Tongue (tissue), 2 donors: ENCODE data around the gene SCUBE1. TPM values are rescaled to one million over a fixed set of nuclear protein-coding genes. Genes with fewer than 3 reads are reported as not detected.

Experiments used
- DNase-seq: peaks from one replicate; pipeline ENCODE4 v3.0.0-alpha.2; 2015
- total RNA-seq: library from RNA; depleted of rRNA; stranded (reverse); fragments of >200 nt; gene quantifications from one replicate; pipeline ENCODE4 v1.2.3, GENCODE V29; 2014

The SCUBE1 gene
- total RNA-seq, 1 donor from 2014 or later, result 0.41 TPM

- DNase-seq, result peak; percentile 49
Observed at GRCh38 chr22:43257549-43257948, 85.6 kb downstream of the SCUBE1 start.

- DNase-seq, result no peak
Observed at GRCh38 chr22:43256976-43257545, 86.1 kb downstream of the SCUBE1 start.

GRCh38 chr22:43256569-43256968 is 86.6 kb downstream of the SCUBE1 start:
- DNase-seq, result no peak

DNA sequence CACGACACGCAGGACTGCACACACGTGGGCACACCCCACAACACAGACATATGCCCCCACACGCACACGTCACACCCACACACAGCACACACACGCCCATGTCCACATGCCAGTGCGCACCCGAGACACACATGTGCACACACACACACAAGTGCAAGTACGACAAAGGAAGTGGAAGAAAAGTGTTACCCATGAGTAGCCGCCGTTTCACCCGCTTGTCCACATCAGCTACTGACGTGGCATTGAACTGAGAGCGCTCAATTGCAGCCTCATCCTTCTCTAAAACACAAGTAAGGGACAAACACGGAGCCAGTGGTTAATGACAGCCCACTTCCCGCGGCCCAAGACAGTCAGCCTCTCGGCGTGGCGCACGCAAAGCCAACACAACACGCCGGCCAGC is 87.9 kb downstream of the SCUBE1 start:
- DNase-seq, result no peak

DNA sequence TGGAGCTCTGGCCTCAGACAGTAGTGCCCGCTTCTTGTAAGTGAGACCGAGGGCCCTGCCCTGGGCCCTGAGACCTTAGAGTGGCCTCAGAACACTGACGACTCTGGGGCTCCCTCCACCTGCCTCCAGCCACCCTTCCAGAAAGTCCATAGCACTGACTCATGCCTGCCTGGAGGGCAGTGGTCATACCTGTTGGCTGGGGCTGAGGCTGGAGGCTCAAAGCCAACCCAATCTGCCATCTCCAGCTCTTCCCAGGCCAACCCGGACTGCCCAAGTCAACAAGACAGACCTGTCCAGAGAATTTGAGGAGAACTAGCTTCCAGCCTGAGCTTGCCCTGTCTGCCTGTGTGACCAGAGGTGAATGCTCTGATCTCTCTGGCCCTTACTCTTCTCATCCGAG is 89.3 kb downstream of the SCUBE1 start:
- no peak for DNase-seq

DNA sequence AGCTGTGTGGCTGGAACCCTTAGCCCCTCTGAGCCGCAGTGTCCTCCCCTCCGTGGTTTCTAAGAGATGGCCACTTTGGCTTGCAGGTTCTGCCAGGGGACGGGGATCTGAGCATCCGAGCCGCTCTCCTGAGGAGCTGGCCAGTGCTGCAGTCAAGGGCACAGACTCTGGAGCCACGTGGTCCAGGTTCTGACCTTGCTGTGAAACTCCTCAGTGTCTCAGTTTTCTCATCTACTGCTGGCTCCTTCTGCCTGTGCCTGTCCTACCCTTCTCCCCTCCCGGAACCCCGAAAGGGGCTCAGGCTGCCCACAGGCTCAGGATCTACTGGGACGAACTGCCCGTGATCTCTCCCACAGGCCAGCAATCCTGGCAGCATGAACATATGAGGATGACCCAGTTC is 90.9 kb downstream of the SCUBE1 start:
- no peak for DNase-seq

DNA sequence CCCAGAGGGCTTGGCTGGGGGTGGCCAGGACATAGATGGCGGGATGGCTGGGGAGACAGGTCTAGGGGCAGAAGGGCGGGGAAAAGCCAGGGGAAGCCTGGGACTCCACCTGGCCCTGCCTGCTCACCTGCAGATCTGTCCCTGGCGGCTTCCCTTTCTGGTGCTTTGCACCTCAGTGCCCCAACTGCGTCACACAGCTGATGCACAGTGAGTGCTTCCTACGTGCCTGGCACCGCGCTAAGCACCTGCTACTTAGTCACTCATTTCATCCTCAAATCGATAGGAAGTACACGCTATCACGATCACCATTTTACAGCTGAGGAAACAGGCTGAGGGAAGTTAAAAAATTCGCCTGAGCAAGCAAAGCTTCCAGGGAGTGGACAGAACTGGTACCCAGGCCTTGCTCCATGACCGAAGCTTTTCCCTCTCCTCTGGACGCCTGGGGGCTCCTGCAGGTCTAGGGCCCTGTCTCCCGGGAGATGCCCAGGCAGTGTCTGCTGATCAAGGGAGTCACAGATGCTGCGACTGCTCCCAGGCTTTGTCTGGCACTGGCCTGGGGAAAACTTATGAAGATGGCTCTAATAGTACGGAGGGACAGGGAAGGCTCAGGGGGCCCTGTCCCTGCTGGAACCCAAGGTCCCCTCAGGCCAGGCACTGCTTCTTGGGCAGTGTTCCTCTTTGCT is 93.2 kb downstream of the SCUBE1 start:
- no peak for DNase-seq

DNA sequence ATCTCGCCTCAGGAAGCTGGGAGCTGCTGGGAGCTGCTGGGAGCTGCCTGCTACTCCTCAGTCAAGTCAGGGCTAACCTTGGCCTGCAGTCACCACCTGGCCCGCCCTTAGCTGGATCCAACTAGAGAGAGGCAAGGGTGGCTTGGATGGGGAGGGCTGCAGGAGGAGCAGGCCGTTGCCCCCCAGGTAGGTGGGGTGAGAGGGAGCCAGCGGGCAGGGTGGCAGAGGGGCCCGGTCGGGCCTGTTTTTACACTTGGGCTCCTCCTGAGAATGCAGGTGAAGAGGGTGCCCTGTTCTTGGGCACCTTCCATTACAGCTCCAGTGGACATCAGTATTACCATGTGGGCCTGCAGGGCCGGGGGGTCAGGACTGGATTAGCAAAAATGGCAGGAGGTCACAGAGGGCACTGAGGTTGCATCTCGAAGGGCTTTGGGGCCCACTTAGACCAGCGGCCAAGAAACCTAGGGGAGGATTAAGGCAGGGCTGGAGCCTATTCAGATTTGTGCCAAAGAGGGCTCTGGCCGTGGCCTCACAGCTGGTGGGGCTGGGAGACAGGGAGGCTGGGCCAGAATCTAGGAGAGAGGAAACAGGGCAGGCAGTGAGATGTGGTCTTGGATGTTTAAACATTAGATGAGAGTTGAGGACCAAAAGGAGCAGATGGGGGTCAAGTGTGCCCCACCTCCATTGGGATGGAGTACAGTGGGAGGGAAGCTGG is 95.5 kb downstream of the SCUBE1 start:
- no peak for DNase-seq

- DNase-seq, result no peak
Observed at GRCh38 chr22:43246188-43246587, 97.0 kb downstream of the SCUBE1 start.

DNA sequence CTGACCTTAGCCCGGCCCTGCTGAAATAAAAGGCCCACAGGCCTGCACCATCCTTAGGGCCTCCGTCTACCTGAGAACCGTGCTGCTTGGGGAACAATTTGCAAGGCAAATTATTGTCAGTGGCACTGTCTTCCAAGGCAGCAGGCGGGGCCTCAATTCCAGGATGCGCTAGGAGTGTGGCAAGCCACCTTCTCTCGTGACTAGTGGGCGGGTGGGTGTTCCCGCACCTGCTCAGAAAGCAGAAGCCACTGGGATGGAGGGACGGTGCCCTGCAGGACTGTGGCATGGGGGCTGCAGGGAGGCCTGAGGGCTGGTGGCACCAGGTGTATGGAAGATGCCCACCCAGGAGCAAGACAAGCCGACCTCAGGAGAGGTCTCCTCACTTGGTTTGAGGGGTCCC is 97.5 kb downstream of the SCUBE1 start:
- no peak for DNase-seq

DNA sequence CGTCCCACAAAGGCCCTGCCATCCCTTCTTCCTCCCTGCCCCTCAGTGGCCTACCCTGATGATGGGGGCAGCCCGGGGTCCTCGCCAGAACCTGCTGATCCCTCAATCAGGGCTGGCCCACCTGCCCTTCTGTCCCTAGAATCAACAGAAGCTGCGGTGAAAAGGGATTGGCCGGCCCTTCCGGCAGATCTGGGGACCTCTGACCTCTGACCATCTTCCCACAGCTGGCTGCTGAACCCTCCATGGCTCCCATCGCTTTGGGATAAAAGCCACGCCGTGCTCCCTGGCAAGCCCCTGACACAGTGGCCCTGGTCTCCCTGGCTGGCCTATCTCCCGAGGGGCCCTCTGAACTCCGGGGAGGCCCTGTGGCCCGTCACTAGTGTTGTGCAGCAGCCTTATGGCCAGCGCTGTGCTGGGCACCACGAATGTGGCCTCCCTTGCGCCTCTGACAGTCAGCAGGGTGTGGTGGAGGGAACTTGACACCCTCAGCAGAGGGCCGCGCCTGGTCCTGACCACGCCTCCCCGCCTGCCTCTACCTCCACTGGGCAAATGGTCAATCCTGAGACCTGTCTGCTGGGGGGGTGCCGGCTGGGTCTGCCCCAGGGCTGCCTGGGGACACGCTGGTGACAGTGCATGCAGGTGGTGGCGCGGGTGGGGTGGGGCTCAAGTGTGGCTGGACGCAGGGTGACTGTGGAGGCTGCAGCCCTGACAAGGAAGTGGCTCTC is 98.2 kb downstream of the SCUBE1 start:
- no peak for DNase-seq

DNA sequence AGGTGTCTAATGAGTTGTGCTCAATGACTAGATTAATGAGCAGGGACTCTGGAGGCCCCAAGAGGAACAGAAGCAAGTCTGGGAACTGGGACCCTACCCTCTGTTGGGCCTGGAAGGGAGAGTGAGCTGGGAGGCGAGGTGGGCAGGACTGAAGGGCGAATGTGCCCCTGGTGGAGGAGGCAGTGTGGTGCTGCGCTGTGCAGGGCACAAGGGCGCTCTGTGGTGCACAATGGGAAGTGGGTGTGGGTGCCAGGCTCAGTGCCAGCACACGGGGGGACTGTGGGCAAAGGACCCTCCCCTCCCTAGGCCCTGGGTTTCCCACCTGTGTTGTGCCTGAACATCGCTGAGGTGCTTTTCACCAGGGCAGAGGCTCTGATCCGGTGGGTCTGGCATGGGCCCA is 98.8 kb downstream of the SCUBE1 start:
- DNase-seq, result no peak

- DNase-seq, result peak; percentile 72
Observed at GRCh38 chr22:43243324-43243723, 99.8 kb downstream of the SCUBE1 start.

GRCh38 chr22:43242627-43243026 is 100.5 kb downstream of the SCUBE1 start:
- no peak for DNase-seq

DNA sequence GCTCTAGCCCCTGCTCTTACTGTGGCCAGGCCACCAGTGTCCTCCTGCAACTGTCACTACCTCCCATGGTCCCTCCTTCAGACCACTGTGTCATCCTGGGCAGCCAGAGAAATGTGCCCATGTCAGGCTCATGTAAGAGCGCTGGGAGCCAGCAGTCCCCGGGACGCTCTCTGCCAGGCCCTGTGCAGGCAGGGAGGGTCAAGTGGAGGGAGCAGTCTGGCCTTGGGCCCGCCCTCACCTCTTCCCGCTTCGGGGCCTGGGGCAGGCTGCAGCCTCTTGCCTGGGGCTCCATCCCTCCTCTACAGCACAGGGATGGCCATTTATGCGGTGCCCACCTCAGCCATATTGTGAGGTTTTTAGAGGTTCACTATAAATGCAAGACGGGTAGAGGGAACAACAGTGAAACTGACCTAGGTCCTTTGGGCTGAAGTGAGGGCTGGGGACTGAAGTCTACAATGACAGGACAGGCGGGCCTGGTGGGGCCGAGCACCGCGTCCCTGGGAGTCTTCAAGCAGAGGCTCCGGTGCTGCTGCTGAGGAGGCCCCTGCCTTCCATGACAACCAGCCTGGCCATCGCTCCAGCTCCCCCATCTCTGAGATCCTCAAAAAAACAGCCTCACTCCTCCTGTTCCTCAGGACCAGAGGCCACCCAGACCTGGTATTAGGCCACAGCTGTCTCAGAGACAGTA is 101.3 kb downstream of the SCUBE1 start:
- no peak for DNase-seq

DNA sequence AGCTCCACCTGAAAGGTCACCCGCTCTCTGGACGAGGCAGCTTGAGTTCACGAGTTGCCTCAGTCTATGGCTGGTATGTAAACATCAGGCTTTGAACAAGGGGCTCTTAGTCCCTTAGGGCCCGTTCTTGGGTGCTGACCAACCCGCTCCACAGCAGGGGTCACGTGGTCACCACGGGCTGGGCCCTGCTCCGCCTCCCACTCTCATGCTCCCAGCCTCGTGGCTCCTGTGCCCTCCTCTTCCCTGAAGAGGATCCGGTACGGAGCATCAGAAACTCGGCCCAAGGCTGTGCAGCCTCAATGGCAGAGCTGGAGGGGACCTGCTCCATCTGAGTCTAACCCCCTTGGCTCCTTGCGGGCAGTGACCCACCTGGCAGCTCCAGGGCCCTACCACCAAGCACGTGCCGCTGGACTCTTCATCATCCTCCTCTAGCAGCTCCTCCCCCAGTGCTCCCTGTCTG is 102.0 kb downstream of the SCUBE1 start:
- DNase-seq, result no peak

DNA sequence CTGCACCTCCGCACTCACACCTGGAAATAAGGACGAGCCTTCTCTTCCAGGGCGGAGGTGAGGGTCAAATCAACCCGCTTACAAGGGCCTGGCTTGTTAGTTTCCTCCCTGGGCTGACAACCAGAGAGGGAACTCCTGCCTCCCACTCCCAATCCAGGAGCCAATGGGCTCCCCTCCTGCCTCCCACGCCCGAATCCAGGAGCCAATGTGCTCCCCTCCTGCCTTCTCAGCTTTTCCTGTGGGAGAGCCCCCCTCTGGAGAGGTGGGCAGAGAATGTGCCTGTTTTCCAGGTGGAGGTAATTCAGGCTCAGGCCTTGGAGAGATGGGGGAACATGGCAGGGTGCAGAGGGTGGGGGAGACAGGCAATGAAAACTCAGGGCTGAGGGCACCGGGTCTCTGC is 102.6 kb downstream of the SCUBE1 start:
- DNase-seq, result no peak

DNA sequence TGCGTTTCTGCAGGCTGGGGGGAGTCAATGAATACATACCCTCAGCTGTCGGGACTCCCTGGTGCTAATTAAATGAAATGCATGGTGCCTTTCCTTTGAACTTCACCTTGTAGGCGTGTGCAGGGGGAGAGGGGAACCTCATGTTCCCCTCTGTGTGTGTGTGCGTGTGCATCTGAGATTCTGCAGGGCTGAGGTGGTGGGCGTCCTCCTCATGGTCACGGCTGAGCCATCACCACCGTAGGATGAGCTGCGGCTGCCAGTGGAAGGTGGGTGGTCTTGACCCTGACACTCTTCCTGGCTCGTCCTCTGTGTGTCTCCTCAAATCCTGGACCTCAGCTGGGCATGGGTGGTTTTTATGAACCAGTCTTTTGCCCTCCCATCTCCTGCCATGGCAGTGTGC is 103.2 kb downstream of the SCUBE1 start:
- DNase-seq, result no peak

DNA sequence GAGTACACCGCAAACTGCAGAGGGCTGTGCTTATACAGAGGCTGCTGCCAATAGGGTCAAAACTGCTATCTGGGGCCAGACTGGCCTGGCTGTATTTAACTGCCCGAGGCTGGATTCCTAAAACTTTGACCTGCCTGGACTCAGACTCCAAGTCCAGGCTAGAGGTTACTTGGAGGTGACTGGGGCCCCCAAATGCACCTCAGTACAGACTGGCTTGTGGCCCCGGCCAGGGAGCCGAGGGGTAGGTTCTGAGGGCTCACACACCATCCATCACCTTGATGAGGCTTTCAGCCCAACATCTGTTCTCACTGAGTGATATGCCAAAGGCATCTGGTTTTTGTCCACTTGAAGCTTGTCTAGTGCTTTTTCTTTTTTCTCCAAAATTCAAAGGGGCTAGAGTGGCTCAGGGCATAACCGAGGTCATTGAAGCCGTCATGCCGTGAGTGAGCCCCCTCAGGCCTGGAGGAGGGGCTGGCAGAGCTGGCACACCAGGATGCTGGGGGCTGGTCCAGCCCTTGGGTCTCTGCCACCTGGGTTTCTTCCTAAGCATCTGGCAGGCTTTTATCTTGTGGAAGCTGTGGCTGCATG is 103.9 kb downstream of the SCUBE1 start:
- DNase-seq, result peak; percentile 65

- DNase-seq, result no peak
Observed at GRCh38 chr22:43238526-43239006, 104.6 kb downstream of the SCUBE1 start.

GRCh38 chr22:43237280-43237679 is 105.9 kb downstream of the SCUBE1 start:
- DNase-seq, result no peak
